GM21381 (cell line): ENCODE measurements around the gene SPG7.
"Not testable (repeated sequence)": the region's sequence is repeated elsewhere in the genome, so short reads cannot be mapped to it uniquely, and the experiment has no call there.

Experiments
- ATAC-seq: cut with Tn5 transposase; IDR thresholded peaks from one replicate; pipeline ENCODE4 v1.9.1; 2021; ENCODE audit warnings: mild to moderate bottlenecking, moderate library complexity; ENCODE audit not compliant: unreplicated experiment

SPG7 gene

DNA sequence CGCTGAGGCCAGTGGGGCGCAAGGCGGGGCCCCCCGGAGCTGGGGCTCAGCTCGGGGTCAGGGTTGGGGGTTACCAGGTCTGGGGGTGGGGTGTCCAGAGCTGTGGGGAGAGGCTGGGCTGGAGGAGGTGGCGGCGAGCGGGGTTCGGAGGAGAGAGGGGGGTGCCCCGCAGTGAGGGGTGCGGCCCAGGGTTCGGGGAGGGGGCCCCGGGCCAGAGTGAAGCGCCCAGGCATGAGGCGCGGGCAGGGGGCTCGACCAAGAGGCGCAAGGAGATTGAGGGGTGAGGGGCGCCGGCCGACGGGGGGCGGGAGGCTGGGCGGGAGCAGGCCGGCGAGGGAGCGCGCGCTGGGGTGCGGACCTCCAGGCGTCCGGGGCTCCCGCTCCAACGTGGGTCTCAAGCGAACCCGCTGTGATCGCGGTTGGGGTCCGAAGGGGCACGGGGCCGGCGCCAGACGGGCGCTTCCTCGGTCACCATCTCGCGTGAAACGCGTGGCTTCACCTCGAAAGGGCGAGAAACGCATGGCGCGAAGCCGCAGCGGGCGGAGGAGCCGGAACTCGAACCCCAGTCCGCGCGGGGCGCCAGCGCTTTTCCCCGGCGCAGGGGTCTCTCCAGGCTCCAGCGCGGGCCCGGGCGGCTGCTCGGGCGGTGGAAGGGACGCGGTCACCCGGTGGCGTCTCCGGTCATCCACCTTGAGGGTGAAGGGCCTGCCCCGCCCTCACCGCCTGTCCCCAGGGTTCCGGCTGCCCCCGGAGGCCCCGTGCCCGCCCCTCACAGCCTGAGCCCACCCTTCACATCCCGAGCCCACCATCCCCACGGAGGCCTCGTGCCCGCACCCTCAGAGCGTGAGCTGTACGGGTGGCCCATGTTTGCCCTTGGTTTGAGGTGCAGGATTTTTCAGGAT, 68.2 kb downstream of the SPG7 start:
- ATAC-seq, result no peak

DNA sequence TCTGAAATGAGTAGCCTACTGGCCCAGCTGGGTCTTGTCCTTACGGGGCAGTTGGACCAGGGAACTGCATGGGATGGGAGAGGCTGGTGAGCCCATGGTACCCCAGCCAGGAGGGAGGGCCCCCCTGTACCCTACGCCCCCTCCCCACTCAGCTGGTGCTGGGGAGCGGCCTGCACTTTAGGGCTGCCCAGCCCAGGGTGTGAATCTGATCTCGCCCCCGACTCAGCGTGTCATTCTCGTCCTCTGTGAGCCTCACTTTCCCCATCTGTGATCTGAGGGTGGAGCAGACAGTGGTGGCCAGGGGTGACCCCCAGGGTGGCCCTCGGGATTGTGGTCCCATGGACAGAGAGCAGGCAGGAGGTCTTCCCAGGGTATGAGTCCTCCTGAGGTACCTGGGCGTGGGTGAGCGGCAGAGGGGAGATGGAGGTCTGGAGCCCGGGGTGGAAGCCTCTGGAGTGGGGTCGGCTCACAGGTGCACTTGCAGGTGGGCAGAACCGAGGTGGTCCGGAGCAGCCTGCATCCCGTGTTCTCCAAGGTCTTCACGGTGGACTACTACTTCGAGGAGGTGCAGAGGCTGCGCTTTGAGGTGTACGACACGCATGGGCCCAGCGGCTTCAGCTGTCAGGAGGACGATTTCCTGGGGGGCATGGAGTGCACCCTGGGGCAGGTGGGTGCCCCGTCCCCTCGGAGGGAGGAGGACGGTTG, 69.0 kb downstream of the SPG7 start:
- ATAC-seq, result no peak

- no peak for ATAC-seq
Observed at GRCh38 chr16:89579351-89579750, 71.1 kb downstream of the SPG7 start.

DNA sequence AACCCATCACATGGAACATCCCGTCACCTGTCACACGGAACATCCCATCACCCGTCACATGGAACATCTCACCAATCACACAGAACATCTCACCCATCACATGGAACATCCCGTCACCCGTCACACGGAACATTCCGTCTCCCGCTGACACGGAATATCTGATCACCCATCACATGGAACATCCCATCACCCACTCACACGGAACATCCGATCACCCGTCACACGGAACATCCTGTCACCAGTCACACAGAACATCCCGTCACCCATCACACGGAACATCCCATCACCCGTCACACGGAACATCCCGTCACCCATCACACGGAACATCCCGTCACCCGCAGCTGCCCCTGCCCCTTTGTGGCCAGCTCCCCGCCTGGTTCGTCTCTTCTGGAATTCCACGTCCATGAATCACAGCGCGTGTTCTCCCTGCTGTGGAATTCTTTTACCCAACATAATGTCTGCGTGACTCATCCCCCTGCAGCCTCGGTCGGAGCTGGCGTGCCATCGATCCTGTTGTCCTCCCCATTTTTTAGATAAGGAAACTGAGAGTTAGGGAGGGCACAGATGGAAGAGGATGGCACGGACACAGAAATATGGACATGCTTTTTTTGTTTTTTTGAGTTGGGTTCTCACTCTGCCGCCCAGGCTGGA, 73.0 kb downstream of the SPG7 start:
- no peak for ATAC-seq

GRCh38 chr16:89581861-89582563, 73.8 kb downstream of the SPG7 start:
- no peak for ATAC-seq

DNA sequence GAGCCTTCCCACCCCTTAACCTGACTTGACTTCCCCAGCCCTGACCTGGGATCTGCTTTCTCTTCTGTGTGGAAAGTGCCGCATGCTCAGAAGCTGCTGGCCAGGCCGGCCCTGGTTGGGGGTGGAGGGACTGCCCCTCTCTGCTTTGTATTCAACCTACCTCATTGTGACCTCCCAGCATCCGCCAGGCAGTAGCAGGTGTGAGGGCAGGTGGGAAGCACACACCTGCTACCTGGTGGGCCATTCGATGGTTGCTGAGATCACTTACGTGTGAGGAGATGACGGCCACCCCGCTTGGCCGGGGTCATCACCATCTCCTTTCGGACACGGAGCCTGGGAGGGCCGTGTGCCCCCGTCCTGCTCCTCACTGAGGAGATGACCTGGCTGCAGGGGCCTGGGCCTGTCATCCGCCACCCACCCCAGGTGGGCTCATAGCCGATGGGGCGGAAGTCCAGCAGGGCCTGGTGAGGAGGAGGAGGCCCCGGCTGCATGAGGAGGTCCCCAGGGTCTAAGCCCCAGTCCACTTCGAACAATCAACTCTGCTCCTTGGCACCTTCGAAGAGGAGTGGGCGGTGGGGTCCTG, 74.5 kb downstream of the SPG7 start:
- ATAC-seq, result no peak

GRCh38 chr16:89583197-89583894, 75.1 kb downstream of the SPG7 start:
- no peak for ATAC-seq

DNA sequence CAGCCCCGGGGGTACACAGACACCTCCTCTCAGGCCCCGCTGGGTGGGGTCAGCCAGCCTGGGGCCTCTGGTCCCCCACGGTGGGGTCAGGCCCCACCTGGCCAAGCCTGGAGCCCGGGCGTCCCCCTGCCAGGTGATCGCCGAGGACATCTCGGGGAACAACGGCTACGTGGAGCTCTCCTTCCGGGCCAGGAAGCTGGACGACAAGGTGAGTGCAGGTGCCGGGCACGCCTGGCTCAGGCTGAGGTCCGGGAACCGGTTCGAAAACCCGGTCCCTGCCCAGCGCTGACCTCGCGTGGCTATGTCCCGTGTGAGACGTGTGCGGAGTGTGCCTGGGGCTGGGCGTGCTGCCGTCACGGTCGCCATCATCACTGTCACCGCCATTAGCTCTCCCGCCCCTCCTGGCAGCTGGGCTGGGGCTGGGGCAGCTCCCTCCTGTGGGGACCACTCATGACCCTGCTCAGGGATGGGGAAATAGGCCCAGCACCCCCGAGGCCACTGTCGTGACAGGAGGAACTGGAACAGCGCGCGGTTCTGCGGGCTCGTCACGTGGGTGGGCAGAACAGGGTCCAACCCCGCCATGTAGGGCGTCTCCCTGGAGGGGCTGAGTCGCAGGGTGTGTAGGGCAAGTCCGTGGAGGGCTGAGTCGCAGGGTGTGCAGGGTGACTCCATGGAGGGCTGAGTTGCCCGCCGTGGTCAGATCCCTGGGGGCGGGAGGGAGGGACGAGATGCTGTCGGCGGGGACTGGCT, 75.9 kb downstream of the SPG7 start:
- ATAC-seq, result no peak

DNA sequence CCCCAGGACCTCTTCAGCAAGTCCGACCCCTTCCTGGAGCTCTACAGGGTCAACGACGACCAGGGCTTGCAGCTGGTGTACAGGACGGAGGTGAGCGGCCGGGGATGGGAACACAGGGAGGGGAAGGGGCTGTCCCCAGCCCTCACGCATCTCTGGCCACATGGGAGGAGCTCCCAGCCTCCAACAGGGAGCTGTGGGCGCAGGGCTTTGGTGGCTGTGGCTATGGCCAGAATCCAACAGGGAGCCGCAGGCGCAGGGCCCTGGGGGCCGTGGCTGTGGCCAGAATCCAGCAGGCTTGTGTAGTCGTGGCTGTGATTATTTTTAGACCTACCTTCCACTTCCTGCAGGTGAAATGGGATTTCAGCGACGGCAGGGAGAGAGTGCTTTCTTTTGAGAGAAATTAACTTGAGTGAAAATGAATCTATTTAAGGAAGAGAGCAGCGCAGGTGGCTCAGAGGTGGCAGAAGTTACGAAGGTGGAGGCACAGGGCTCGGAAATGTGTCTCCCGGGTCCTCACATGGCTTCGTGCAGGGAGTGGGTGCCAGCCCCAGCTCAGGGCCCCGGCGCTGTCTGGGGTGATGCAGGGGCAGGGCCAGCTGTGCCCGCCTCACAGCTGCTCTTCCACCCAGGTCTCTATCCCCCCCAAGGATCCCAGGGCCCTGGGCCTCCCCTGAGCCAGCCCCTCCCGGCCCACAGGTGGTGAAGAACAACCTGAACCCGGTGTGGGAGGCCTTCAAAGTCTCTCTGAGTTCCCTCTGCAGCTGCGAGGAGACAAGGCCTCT, 76.8 kb downstream of the SPG7 start:
- no peak for ATAC-seq

GRCh38 chr16:89586218-89586617, 78.0 kb downstream of the SPG7 start:
- no peak for ATAC-seq

- ATAC-seq, result no peak
Observed at GRCh38 chr16:89586853-89587252, 78.7 kb downstream of the SPG7 start.

GRCh38 chr16:89587676-89588075, 79.5 kb downstream of the SPG7 start:
- ATAC-seq, result not testable (repeated sequence)

DNA sequence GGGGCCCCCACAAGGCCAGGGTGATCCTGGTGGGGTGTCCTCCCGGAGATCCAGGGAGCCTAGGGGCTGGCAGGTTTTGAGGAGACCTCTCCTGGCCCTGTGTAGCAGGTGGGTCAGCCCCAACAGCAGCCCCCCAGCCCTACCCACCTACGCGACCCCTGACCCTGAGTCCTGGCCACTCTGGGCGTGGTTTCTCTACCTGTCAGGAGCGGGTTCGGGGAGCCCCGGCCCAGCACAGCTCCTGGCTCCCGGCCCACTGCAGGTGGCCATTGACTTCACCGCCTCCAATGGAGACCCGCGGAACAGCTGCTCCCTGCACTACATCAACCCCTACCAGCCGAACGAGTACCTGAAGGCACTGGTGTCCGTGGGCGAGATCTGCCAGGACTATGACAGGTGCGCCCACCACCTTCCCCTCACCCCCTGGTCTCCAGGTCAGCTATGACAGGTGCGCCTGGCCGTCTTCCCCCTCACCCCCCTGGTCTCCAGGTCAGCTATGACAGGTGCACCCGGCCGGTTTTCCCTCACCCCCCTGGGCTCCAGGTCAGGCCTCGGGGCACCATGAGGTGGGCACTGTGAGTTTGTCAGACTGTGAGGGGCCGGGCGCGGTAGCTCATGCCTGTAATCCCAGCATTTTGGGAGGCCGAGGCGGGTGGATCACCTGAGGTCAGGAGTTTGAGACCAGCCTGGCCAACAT, 80.4 kb downstream of the SPG7 start:
- no peak for ATAC-seq

GRCh38 chr16:89589241-89589926, 81.2 kb downstream of the SPG7 start:
- ATAC-seq, result no peak

GRCh38 chr16:89593841-89594240, 85.6 kb downstream of the SPG7 start:
- ATAC-seq, result no peak

DNA sequence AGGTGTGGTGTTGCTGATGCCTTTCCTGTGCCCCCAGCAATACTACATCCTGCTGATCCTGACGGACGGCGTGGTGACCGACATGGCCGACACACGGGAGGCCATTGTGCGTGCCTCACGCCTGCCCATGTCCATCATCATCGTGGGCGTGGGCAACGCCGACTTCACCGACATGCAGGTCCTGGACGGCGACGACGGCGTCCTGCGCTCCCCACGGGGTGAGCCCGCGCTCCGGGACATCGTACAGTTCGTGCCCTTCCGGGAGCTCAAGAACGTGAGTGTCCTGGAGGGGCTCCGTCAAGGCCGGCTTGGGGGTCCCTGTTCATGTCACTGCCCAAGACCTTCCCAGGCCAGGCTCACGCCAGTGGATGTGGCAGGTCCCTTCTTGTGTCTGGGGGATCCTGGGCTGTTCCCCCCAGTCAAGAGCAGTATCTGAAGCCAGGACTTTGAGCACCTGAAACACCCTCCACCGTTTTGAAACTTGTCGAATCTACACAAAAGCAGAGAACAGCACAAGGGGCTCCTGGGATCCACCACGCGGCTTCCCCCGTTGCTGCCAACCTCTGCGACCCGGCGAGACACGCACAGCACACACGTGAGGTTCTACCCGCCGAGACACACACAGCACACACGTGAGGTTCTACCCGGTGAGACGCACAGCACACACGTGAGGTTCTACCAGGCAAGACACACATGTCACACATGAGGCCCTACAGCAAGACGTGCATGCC, 87.3 kb downstream of the SPG7 start:
- no peak for ATAC-seq
